Activated CD8-positive, alpha-beta memory T cell treated with anti-CD3 and anti-CD28 coated beads, Interleukin-2, amount 50 U/mL, for 1 hour (primary cell): ENCODE measurements around the gene GRIK4.
A peak's percentile ranks its signal among the peaks of the same experiment; 100 is the strongest.
"Not testable (repeated sequence)": the region's sequence is repeated elsewhere in the genome, so short reads cannot be mapped to it uniquely, and the experiment has no call there.

Experiments
- DNase-seq: peaks from one replicate; pipeline ENCODE4 v3.0.0-alpha.2; 2020; ENCODE audit errors: extremely low read depth

Gene GRIK4, protein sequence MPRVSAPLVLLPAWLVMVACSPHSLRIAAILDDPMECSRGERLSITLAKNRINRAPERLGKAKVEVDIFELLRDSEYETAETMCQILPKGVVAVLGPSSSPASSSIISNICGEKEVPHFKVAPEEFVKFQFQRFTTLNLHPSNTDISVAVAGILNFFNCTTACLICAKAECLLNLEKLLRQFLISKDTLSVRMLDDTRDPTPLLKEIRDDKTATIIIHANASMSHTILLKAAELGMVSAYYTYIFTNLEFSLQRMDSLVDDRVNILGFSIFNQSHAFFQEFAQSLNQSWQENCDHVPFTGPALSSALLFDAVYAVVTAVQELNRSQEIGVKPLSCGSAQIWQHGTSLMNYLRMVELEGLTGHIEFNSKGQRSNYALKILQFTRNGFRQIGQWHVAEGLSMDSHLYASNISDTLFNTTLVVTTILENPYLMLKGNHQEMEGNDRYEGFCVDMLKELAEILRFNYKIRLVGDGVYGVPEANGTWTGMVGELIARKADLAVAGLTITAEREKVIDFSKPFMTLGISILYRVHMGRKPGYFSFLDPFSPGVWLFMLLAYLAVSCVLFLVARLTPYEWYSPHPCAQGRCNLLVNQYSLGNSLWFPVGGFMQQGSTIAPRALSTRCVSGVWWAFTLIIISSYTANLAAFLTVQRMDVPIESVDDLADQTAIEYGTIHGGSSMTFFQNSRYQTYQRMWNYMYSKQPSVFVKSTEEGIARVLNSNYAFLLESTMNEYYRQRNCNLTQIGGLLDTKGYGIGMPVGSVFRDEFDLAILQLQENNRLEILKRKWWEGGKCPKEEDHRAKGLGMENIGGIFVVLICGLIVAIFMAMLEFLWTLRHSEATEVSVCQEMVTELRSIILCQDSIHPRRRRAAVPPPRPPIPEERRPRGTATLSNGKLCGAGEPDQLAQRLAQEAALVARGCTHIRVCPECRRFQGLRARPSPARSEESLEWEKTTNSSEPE

DNA sequence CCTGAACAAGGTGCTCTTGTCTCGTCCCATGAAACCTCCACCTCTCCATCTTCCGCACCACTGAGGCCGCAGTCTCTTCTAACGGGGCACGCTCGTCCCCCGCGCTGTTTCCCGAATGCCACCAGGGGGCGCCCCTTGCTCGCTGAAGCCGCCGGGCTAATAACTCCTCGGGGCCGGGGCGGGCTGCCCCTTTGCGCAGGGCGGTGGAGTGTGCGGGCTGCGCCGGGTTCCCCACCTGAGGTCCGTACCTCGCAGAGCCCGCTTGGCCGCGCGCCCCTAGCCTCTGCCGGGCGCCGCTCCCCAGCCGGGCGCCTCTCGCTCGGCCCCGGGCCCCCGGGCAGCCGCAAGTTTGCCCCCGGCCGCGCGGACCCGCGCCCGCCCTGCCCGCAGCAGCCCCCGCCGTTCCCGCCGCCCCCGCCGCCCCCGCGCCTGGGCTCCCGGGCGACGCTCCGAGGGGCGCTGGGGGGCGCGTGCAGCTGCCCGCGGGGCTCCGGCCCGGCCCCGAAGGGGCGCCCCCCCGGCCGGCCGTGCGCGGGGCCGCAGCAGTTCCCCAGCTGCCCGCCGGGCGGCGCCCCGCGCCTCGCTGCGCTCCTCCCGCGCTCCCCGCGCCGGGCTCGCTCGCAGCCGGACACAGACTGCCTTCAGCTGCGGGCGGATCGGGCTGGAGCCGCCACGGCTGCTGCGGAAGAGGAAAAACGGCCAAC, at the start of gene GRIK4:
GRIK4 (plus strand) TSS at position 633 of the 704 bp plus-strand sequence. CDS start 148,571 bp downstream, outside the sequence.
- peak; percentile 9 for DNase-seq

DNA sequence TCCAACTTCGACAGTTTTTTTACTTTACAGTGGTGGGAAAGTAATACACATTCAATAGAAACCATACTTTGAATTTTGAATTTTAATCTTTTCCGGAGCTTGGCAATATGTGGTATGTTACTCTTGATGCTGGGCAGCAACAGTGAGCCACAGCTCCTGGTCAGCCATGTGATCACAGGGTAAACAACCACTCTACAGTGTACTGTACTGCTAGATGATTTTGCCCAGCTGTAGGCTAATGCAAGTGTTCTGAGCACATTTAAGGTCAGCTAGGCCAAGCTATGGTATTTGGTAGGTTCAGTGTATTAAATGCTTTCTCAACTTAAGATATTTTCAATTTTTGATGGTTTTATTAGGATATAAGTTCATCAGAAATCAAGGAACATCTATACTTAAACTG, 48.7 kb upstream of the GRIK4 start:
- no peak for DNase-seq

DNA sequence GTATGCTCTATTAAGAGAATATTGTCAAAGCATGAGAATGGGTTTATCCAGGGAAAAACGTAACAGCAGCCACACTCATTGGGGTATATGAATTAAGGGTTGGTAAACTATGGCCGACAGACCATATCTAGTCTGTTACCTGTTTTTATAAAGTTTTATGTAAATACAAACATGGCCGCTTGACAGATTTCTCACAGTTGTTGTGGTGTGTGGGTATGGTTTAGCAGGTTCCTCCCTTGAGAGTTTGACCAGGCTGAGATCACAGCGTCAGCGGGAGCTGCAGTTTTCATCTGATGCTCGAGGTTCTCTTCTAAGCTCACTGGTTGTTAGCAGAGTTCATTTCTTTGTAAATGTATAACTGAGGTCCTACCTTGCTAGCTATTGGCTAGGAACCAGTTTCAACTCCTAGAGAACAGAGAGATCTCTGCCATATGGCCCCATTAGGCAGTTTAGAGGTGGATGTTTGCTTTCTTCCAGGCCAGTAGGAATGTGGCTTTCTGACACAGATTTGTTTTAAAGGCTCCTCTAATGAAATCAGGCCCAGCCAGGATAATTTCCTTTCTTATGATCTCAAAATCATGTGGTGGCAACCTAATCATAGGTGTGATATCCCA, 45.5 kb upstream of the GRIK4 start:
- no peak for DNase-seq

DNA sequence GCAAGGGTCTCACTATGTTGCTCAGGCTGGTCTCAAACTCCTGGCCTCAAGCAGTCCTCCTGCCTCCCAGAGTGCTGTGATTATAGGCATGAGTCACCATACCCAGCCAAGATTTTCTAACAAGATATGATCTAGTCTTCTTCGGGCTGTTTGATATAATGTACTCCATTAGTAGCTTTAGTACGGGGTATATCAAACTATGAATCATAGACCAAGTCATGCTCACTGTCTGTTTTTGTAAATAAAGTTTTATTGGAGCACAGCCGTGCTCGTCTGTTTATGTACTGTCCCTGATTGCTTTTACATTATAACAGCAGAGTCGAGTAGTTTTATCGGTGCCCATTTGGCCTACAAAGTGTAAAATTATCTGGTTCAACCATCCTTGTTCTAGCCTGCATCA, 43.9 kb upstream of the GRIK4 start:
- no peak for DNase-seq

DNA sequence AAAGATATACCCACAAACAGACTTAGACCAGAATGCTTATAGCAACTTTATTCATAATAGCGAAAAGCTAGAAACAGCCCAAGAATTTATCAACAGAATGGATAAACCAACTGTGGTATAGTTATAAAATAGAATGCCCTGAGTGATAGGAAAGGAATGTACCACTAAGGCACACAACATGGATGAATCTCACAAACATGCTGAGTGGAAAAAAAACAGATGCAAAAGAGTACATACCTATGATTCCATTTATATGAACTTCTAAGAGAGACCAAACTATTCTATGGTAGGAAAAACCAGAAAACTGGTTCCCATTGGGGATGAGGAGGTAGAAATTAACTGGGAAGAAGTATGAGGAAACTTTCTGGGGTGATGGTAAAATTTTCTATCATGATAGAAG, 40.4 kb upstream of the GRIK4 start:
- no peak for DNase-seq

DNA sequence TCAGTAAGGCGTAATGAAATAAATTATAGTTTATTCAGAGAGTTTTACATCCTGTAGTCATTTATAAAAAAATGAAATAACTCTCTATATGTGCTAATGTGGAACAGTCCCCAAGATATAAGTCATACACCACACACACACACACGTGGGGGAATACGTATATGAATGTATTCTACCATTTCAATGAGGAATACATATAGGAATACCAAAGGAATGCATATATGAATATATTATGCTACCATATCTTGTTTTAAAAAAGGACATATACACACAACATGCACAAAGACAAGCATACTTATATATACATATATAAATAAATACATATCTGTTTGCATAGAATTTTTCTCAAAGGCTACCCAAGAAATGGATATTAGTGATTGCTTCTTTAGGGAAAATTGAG, 39.6 kb upstream of the GRIK4 start:
- DNase-seq = no peak

DNA sequence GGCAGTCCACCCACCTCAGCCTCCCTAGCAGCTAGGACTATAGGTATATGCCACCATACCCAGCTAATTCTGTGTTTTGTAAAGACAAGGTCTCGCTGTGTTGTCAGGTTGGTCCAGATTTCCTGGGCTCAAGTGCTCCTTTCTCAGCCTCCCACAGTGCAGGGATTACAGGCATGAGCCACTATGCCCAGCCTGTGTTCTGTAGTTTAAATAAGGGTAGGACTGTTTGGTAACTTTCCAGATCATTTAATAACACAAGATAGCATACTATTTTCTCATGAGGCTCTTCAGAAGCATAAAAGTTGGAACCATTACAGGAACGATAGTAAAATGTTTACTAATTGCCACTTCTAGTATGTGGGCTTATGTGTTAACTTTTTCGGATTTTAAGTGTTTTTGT, 38.0 kb upstream of the GRIK4 start:
- DNase-seq = no peak

DNA sequence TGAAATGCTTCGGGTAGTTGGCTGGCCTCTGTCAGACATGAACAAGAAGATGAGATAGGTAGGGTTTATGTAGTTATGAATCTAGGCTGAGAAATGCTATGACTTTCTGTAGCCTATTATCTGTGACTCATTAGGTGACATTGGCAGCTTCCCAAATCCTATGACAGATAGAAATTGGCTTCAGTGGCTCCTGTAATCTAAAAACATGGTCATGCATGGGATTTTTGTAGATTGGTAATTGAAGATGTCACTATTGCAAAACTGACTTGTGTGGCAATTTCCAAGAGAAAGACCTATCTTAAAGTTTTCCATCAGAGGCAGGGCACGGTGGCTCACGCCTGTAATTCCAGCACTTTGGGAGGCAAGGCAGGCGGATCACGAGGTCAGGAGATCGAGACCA, 29.4 kb upstream of the GRIK4 start:
- no peak for DNase-seq

DNA sequence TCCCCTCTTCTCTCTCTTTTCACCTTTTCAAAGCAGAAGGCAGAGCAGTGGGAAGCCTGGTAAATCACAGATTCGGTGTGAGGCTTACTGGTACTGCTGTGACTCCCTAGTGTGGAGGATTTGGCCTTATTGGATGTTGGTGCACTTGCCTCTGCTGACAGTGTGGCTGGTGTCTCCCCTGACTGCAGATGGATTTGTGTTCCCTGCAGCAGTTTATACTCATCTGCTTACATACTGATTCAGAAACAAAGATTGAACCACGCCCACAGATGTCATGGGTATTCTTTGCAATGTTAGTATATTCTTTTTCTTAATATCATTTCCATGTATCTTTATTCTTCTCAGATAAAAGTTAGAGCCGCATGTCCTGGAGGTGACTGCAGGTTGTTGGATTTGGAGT, 26.8 kb upstream of the GRIK4 start:
- no peak for DNase-seq

DNA sequence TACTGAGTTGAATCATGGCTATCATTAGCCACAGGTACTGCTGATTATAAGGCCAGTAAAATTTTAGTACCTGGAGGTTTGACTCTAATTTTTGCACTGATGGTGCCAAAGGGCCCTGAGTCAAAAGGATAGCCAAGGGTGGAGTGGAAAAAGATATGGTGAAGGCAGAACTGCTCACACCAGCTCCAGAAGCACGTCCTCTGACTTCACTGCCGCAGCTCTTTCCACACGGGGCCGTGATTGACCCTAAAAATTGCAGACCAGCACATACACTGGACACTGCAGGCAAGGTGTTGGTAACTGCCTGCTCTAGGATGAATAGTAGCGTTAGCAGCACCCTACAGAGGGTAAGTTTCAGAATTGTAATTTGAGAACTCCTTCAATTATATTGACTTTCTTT, 25.4 kb upstream of the GRIK4 start:
- DNase-seq = no peak

DNA sequence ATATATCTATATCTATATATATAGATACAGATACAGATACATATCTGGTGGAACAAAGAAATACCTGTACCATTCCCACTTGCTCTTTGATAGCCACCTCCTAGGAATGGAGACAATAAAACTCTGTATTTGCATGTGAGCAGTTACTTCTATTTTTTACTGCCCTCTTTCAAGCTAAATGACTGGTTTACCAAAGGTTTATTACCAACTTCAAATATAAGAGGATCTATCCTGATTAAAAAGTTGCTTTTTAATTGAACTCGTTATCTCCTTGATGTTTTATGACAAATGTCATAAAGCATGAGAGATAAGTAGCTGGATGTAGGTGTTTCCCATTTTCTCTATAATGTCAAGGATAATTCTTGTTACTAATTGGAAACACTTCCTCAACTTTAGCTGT, 21.7 kb upstream of the GRIK4 start:
- DNase-seq = no peak

DNA sequence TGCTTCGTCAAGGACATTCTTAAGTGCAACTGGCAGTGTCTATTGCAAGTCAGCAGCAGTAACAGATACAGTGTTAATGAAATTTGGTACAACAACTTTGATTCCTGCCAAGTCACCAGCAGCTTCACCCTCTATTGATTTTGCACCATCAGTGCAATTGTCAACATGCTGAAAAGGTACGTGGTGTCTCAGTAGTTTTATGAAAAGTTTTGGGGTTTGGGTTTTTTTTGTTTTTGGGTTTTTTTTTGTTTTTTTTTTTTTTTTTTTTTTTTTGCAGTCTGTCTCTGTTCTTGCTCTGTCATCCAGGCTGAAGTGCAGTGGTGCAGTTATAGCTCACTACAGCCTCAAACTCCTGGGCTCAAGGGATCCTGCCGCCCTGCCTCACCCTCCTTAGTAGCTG, 19.1 kb upstream of the GRIK4 start:
- DNase-seq = no peak

DNA sequence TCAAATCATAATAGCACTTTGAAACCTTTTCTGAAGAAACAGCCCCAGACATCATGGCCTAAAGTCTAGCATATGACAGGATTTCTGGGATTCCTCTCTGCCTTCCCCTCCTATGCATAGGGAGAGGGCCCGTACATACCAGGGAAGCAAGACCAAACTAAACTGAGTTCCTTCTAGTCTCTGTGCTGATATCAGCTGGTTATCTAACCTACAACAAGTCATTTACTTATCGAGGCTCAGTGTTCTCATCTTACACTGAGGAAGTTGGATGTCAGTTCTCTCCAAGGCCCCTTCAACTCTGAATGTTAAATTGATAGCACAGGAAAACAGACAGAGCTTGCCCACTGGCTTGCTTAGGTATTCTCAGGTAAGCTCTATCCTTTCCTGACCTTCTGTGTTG, 17.0 kb upstream of the GRIK4 start:
- DNase-seq = no peak

DNA sequence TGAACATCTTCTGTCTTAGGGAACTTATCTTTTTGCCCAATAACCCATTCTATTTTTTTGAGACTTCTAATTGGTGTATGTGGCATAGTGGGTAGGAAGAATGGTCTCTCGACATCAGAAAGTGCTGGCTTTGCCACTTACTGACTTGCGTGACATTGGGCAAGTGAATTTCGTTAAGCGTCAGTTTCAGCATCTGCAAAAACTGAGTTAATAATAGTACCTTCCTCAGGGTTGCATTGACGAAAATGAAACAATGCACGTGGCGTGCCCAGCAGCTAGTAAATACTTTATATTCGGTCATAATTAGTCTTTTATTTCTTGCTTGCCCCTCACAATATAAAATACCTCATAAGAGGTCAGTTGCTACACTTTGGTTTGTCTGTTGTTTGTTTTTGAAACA, 12.5 kb upstream of the GRIK4 start:
- DNase-seq = no peak

DNA sequence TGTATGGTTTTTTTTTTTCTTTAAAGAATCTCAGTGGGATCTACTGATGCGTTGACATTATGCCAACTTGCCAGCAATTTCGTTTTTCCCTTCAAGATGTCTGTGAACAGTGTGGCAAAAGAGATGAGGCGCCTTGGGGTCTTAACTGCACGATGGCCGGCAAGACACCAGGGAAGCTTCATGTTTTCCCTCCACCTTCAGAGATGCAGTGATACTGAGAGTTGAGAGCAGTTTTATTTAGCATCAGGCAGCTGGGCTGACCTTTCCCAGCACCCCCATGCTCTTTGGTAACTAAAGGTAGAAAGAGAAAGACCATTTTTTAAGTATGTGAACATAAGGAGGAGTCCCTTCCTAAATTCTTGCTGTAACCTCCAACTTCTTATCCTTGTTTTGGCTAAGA, 11.7 kb upstream of the GRIK4 start:
- DNase-seq = no peak

DNA sequence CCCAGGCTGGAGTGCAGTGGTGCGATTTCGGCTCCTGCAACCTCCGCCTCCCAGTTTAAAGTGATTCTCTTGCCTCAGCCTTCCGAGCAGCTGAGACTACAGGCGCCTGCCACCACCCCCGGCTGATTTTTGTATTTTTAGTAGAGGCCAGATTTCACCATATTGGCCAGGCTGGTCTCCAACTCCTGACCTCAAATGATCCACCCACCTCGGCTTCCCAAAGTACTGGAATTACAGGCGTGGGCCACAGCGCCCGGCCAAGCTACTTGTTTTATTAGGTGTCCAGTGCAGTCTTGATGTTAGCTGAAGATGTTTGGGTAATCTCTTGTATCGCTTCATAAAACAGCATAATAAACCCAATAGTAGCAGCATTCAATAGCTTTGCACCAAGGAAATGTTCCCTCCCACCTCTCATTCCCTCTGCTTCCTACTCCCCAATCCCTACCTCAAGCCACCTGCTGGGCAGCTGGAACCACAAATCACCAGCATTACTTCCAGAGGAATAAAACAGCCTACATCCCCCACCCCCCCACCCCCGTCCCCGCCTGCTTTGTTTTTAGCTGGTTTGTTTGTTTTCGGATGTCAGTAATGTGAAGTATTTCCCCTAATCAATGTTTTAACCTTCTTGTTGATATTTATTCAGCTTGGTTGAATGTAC, 11.0 kb upstream of the GRIK4 start:
- no peak for DNase-seq

DNA sequence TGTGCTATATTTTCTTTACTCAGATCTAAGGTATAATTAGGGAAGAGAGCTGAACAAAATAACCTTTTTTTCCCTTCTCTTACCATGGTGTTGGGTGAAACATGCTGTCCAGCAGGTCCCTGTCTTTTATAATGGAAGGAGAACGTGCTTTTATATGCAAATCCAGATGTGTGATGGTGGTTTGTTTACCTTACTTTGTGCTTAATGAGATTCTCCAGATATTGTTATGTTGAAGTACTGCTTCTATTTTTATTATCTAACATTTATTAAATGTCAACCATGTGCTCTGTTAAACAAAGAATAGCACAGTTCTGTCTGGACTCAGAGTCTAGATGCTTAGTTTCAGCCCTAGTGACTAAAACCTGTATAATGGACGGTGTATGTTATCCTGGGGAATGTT, 10.1 kb upstream of the GRIK4 start:
- DNase-seq = no peak

DNA sequence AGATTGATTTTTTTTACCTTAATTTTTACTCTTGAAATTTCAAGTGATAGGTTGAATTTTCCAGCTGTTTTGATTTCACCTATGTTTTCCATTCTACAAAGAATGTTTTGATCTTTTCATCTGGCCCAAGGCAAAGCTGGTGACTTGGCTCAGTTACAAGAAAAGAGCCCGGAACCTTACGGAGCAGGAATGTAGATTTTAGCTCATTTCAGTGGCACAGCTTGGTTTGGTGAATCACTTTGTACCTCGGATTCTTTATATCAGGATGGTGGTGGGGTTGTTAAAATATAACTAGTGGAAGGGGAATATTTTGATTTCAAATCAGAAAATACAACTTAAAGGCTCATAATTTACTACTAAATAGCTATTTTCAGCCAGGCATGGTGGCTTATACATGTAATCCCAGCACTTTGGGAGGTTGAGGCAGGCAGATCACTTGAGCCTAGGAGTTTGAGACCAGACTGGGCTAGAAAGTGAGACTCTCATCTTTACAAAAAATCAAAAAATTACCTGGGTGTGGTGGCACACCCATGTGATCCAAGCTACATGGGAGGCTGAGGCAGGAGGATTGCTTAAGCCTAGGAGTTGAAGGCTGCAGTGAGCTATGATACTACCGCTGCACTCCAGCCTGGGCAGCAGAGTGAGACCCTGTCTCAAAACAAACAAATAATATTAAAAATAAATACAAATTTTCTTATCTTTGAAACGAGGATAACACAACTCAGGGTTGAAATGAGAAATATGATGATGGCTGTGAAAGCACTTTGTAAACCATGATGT, 9.4 kb upstream of the GRIK4 start:
- DNase-seq = no peak

DNA sequence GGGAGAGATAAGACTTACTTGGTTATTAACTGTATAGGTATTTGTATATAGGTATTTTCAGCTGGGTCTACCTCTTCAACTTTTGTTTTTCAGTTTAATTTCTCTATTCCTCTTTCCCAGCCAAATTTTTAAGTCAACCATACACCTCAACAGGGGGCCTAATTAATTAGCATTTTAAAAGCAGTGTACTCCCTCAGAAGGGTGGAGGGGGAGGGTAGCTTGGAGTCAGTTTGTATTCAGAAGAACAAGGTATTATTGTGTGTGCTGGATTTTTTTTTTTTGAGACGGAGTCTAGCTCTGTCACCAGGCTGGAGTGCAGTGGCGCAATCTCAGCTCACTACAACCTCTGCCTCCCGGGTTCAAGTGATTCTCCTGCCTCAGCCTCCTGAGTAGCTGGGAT, 8.0 kb upstream of the GRIK4 start:
- DNase-seq = not testable (repeated sequence)

DNA sequence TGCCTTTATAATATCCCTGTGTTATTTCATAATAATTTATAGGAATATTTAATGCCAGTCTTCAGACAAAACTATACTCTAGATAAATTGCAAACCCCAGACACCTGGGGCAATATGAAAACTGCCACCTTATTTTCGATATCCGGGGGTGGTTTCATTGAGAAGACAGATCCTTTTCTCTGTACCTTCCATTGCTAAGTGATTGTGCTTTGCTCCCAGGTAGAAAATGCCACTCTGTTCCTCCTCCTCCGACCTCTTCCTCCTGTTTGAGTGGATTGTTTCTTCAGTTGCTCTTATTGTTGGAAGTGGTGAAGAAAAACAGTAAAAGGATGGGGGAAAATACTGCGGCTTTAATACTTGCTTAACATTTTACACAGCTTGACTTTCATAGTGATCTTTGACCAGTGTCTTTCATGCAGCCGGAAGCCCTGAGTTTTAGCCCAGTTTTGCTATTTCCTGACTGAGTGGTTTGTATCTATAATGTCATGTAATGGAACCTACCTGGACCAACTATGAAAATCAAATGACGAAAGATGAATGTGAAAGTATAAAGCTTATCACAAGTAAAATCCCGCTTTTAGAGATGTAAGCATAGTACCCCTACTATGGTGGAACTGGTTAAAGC, 5.6 kb upstream of the GRIK4 start:
- no peak for DNase-seq
